Astrocyte (in vitro differentiated cells and primary cell): ENCODE data around the gene MIA2. TPM values are rescaled to one million over a fixed set of nuclear protein-coding genes. Genes with fewer than 3 reads are reported as not detected.
A peak's percentile ranks its signal among the peaks of the same experiment; 100 is the strongest.

Experiments
- DNase-seq: peaks from one replicate; pipeline ENCODE4 v3.0.0-alpha.2; 2010; ENCODE audit warnings: low read depth
- FAIRE-seq: peaks from 2 replicates; lab custom pipeline; 2011; peaks lifted over from hg19 to GRCh38; lab: Jason Lieb, UNC
- H2AFZ ChIP-seq: 2 replicates; pipeline ENCODE4 v1.6.0; 2012; ENCODE audit warnings: low read depth, low read length, inconsistent platforms
- H3K27ac ChIP-seq: 2 replicates; pipeline ENCODE4 v1.5.1; 2011; ENCODE audit warnings: low read depth, low read length, inconsistent platforms
- H3K27me3 ChIP-seq: 2 replicates; pipeline ENCODE4 v1.6.0; 2011; ENCODE audit warnings: low read length, inconsistent platforms; ENCODE audit not compliant: insufficient read depth
- H3K36me3 ChIP-seq: 2 replicates; pipeline ENCODE4 v1.5.1; 2011; ENCODE audit warnings: low read length, inconsistent platforms; ENCODE audit not compliant: insufficient read depth
- H3K4me1 ChIP-seq: 2 replicates; pipeline ENCODE4 v1.5.1; 2011; ENCODE audit warnings: low read length, inconsistent platforms; ENCODE audit not compliant: insufficient read depth
- H3K4me2 ChIP-seq: 2 replicates; pipeline ENCODE4 v1.6.0; 2012; ENCODE audit warnings: low read length, inconsistent platforms
- H3K4me3 ChIP-seq: 2 replicates; pipeline ENCODE4 v1.5.1; 2011; ENCODE audit warnings: low read depth, mild to moderate bottlenecking, low read length, inconsistent platforms; ENCODE audit not compliant: insufficient read depth
- H3K79me2 ChIP-seq: 2 replicates; pipeline ENCODE4 v1.6.0; 2012; ENCODE audit warnings: mild to moderate bottlenecking, low read length, inconsistent platforms; ENCODE audit not compliant: insufficient read depth
- H3K9ac ChIP-seq: 2 replicates; pipeline ENCODE4 v1.6.0; 2012; ENCODE audit warnings: mild to moderate bottlenecking, low read length, inconsistent platforms
- H3K9me3 ChIP-seq: 2 replicates; pipeline ENCODE4 v1.5.1; 2012; ENCODE audit warnings: low read depth, mild to moderate bottlenecking, low read length, inconsistent platforms; ENCODE audit not compliant: insufficient read depth
- H4K20me1 ChIP-seq: 2 replicates; pipeline ENCODE4 v1.6.0; 2012; ENCODE audit warnings: low read length, inconsistent platforms; ENCODE audit not compliant: insufficient read depth
- H3K27ac Mint-ChIP-seq: one replicate; pipeline ENCODE4 v1.8.0; 2021; ENCODE audit warnings: mild to moderate bottlenecking, mixed read lengths; ENCODE audit not compliant: unreplicated experiment
- H3K27me3 Mint-ChIP-seq: one replicate; pipeline ENCODE4 v1.8.0; 2021; ENCODE audit warnings: low read depth, mixed read lengths; ENCODE audit not compliant: unreplicated experiment
- H3K36me3 Mint-ChIP-seq: one replicate; pipeline ENCODE4 v1.8.0; 2021; ENCODE audit warnings: low read depth, mixed read lengths; ENCODE audit not compliant: unreplicated experiment
- H3K4me1 Mint-ChIP-seq: one replicate; pipeline ENCODE4 v1.8.0; 2021; ENCODE audit warnings: low read depth, mixed read lengths; ENCODE audit not compliant: unreplicated experiment
- H3K4me3 Mint-ChIP-seq: one replicate; pipeline ENCODE4 v1.8.0; 2021; ENCODE audit warnings: mild to moderate bottlenecking, moderate library complexity, mixed read lengths; ENCODE audit not compliant: unreplicated experiment
- H3K9me3 Mint-ChIP-seq: one replicate; pipeline ENCODE4 v1.8.0; 2021; ENCODE audit warnings: mild to moderate bottlenecking, mixed read lengths; ENCODE audit not compliant: unreplicated experiment
- EZH2 ChIP-seq: IDR thresholded peaks from 2 replicates; pipeline ENCODE4 v1.6.1; 2012; ENCODE audit warnings: mild to moderate bottlenecking, low read length, inconsistent platforms; ENCODE audit not compliant: insufficient read depth
- total RNA-seq: library from RNA; stranded (reverse); gene quantifications from 2 replicates; pipeline ENCODE4 v1.2.1, GENCODE V29; 2021
- TF ChIP-seq, protein P1 (sequence below): IDR thresholded peaks from 2 replicates; pipeline ENCODE4 v1.5.1; 2011; ENCODE audit warnings: low read depth, mild to moderate bottlenecking, inconsistent platforms, low read length, moderate library complexity; ENCODE audit not compliant: insufficient read depth

Gene MIA2
- total RNA-seq, 1 donor from 2014 or later = 18.2 TPM

DNA sequence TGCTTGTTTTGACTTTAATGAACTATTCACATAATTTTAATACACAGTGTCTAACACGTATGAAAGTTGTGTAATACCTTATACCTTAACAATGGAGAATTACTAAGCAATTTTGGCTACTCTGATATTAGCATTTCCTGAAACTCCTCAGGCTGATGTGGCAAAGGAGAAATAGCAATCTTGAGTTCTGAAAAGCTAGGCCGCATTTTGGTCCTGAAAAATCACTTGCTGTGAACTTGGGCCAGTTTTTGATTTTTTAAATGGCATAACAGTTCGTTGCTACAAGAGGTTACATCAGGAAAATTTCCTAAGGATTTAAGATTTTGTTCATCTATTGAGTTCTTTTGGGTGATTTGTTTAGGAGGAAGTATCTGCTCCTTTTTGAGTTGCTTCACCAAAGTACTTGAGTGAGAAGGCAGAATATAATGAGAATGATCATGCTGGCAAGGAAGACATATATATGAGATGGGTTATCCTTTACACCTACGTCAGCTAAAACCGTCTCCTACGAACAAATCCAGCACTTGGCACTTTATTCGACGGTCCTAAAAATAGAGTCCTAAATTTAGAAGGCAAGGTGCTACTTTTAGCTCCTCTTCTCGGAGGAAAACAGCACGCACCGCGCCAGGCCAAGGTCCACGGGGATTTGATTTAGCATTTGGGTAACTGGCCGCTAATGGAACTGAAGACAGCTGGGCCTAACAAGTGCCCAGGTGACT, 32.2 kb downstream of the MIA2 start:
- peak; percentile 50 for DNase-seq
- no peak for FAIRE-seq
- Histone ChIP-seq H3K27me3 (no peaks in the 10 kb centered on the region), H3K9me3 (no peaks in the 10 kb centered on the region), H3K4me1 (peaks cover 7% of the 10 kb centered on the region), H3K36me3 (no peaks in the 10 kb centered on the region), H2AFZ (peak overlapping the region; percentile 94), H3K79me2 (peaks cover 40% of the 10 kb centered on the region), H3K4me3 (peak overlapping the region; percentile 83), H3K4me2 (peak overlapping the region; percentile 95), H3K9ac (peak overlapping the region; percentile 95), H3K27ac (peak overlapping the region; percentile 96), H4K20me1 (peaks cover 29% of the 10 kb centered on the region)
- Mint-ChIP-seq H3K27me3 (no peaks in the 10 kb centered on the region), H3K4me1 (peaks cover 8% of the 10 kb centered on the region), H3K36me3 (no peaks in the 10 kb centered on the region), H3K4me3 (peak overlapping the region; percentile 98), H3K9me3 (peaks cover 3% of the 10 kb centered on the region), H3K27ac (peak overlapping the region; percentile 97)
- no peak for TF ChIP-seq EZH2
- TF ChIP-seq, protein P1, sequence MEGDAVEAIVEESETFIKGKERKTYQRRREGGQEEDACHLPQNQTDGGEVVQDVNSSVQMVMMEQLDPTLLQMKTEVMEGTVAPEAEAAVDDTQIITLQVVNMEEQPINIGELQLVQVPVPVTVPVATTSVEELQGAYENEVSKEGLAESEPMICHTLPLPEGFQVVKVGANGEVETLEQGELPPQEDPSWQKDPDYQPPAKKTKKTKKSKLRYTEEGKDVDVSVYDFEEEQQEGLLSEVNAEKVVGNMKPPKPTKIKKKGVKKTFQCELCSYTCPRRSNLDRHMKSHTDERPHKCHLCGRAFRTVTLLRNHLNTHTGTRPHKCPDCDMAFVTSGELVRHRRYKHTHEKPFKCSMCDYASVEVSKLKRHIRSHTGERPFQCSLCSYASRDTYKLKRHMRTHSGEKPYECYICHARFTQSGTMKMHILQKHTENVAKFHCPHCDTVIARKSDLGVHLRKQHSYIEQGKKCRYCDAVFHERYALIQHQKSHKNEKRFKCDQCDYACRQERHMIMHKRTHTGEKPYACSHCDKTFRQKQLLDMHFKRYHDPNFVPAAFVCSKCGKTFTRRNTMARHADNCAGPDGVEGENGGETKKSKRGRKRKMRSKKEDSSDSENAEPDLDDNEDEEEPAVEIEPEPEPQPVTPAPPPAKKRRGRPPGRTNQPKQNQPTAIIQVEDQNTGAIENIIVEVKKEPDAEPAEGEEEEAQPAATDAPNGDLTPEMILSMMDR = no peak

DNA sequence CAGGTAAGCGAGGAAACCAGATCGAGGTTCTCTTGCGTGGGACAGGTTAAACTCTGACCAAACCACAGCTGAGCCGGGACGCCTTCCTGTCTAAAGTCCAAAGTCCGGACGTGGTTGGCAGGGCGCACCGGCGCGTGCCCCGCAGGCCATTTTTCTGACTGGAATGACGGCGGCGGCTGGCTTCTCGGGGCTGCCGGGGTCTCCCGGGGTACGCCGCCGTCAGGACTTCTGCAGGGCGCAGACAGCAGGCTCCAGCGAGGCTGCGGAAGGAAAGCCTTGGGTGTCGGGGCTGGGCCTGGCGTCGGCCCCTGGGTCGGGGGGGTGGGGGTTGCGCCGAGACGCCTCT, 32.8 kb downstream of the MIA2 start:
- peaks cover 46% of the 10 kb centered on the region for H3K79me2 ChIP-seq
- H3K4me3 ChIP-seq = peak overlapping the region; percentile 83
- peaks cover 8% of the 10 kb centered on the region for H3K4me1 Mint-ChIP-seq
- H3K4me3 Mint-ChIP-seq = peak overlapping the region; percentile 98
- H3K36me3 ChIP-seq = no peaks in the 10 kb centered on the region
- no peaks in the 10 kb centered on the region for H3K27me3 Mint-ChIP-seq
- FAIRE-seq = no peak
- H3K27ac ChIP-seq = peak overlapping the region; percentile 96
- peak overlapping the region; percentile 97 for H3K27ac Mint-ChIP-seq
- H3K9me3 Mint-ChIP-seq = peaks cover 3% of the 10 kb centered on the region
- H3K4me2 ChIP-seq = peak overlapping the region; percentile 95
- H3K36me3 Mint-ChIP-seq = no peaks in the 10 kb centered on the region
- peak overlapping the region; percentile 95 for H3K9ac ChIP-seq
- DNase-seq = no peak
- TF ChIP-seq EZH2 = no peak
- TF ChIP-seq, protein P1 = no peak
- no peaks in the 10 kb centered on the region for H3K27me3 ChIP-seq
- no peaks in the 10 kb centered on the region for H3K9me3 ChIP-seq
- H2AFZ ChIP-seq = peak overlapping the region; percentile 94
- H4K20me1 ChIP-seq = peaks cover 29% of the 10 kb centered on the region
- peaks cover 7% of the 10 kb centered on the region for H3K4me1 ChIP-seq
